DND-41 (cell line): ENCODE measurements around the gene RABEP1.
"Not testable (repeated sequence)": the region's sequence is repeated elsewhere in the genome, so short reads cannot be mapped to it uniquely, and the experiment has no call there.

Source experiments
- CTCF ChIP-seq: IDR thresholded peaks from 2 replicates; pipeline ENCODE4 v1.5.1; 2012; ENCODE audit warnings: borderline replicate concordance, low read length, moderate library complexity, mild to moderate bottlenecking; ENCODE audit not compliant: poor library complexity, severe bottlenecking; ENCODE audit errors: extremely low read depth
- EZH2 ChIP-seq: IDR thresholded peaks from 3 replicates; pipeline ENCODE4 v1.6.1; 2012; ENCODE audit warnings: borderline replicate concordance, low read depth, mild to moderate bottlenecking, moderate library complexity, low read length, inconsistent platforms; ENCODE audit not compliant: severe bottlenecking

GRCh38 chr17:5239769-5240168, 42.3 kb upstream of the RABEP1 start:
- TF ChIP-seq EZH2, CTCF: not testable (repeated sequence)
